Smooth muscle cell (in vitro differentiated cells): ENCODE data around the gene SEMA5A. TPM values are rescaled to one million over a fixed set of nuclear protein-coding genes. Genes with fewer than 3 reads are reported as not detected.

ENCODE experiments used
- DNase-seq: peaks from one replicate; lab custom pipeline; 2025; ENCODE audit not compliant: unreplicated experiment; lab: John Stamatoyannopoulos, UW
- H2AFZ ChIP-seq: fragments of 200-600 bp; sonication (generic); 2 replicates; pipeline ENCODE4 v1.6.0; 2016; ENCODE audit warnings: antibody characterized with exemption, low read depth, mild to moderate bottlenecking
- H3F3A ChIP-seq: fragments of 200-600 bp; sonication (generic); 2 replicates; pipeline ENCODE4 v1.6.0; 2017; ENCODE audit warnings: antibody characterized with exemption, low read depth
- H3K27ac ChIP-seq: fragments of 200-600 bp; sonication (generic); 2 replicates; pipeline ENCODE4 v1.5.1; 2016; ENCODE audit warnings: low read depth, mild to moderate bottlenecking
- H3K27me3 ChIP-seq: fragments of 200-600 bp; sonication (generic); 2 replicates; pipeline ENCODE4 v1.6.1; 2016; ENCODE audit warnings: low read depth, mild to moderate bottlenecking
- H3K36me3 ChIP-seq: fragments of 200-600 bp; sonication (generic); 2 replicates; pipeline ENCODE4 v1.5.1; 2016; ENCODE audit warnings: low read depth
- H3K4me1 ChIP-seq: fragments of 200-600 bp; sonication (generic); 2 replicates; pipeline ENCODE4 v1.5.1; 2016; ENCODE audit warnings: low read depth
- H3K4me2 ChIP-seq: fragments of 200-600 bp; sonication (generic); 2 replicates; pipeline ENCODE4 v1.6.0; 2016; ENCODE audit warnings: mild to moderate bottlenecking
- H3K4me3 ChIP-seq: fragments of 200-600 bp; sonication (generic); 2 replicates; pipeline ENCODE4 v1.5.1; 2016; ENCODE audit warnings: mild to moderate bottlenecking
- H3K79me2 ChIP-seq: fragments of 200-600 bp; sonication (generic); 2 replicates; pipeline ENCODE4 v1.6.0; 2016; ENCODE audit warnings: low read depth, mild to moderate bottlenecking
- H3K9ac ChIP-seq: fragments of 200-600 bp; sonication (generic); 2 replicates; pipeline ENCODE4 v1.6.0; 2016; ENCODE audit warnings: low read depth
- H3K9me3 ChIP-seq: fragments of 200-600 bp; sonication (generic); replicated peaks from 2 replicates; pipeline ENCODE4 v1.5.1; 2016; ENCODE audit warnings: low read depth
- H4K20me1 ChIP-seq: fragments of 200-600 bp; sonication (generic); 2 replicates; pipeline ENCODE4 v1.6.0; 2016; ENCODE audit warnings: low read depth
- CTCF ChIP-seq: fragments of 200-600 bp; sonication (generic); IDR thresholded peaks from 2 replicates; pipeline ENCODE4 v1.5.1; 2017; ENCODE audit warnings: borderline replicate concordance, mild to moderate bottlenecking, antibody characterized with exemption; ENCODE audit not compliant: insufficient read depth, poor library complexity, severe bottlenecking
- WGBS: methylation state at CpG from one replicate; pipeline ENCODE4 v1.1.7; 2016; ENCODE audit warnings: low lambda C conversion rate; 5-methylcytosine and 5-hydroxymethylcytosine counted together
- polyA plus RNA-seq: library from polyadenylated mRNA; unstranded; fragments of >200 nt; fragmentation: Nextera tagmentation; extraction: Ambion mirVana; gene quantifications from 2 replicates; pipeline ENCODE4 v1.2.1, GENCODE V29; 2016
- total RNA-seq: library from RNA; depleted of rRNA; stranded (reverse); fragments of >200 nt; gene quantifications from 2 replicates; pipeline ENCODE4 v1.2.3, GENCODE V29; 2014

Gene SEMA5A
- total and polyA plus RNA-seq, 2 experiments from 2014 or later: 21.6 to 65.1 TPM

- no peak overlapping the region for H3K4me2 ChIP-seq
- H3K36me3 ChIP-seq: no peaks in the 10 kb centered on the region
- peaks cover 3% of the 10 kb centered on the region for H3K79me2 ChIP-seq
- no peak for DNase-seq
- H3K9me3 ChIP-seq: no peaks in the 10 kb centered on the region
- no peaks in the 10 kb centered on the region for H3K27me3 ChIP-seq
- H3K4me1 ChIP-seq: peaks cover 7% of the 10 kb centered on the region
- no peak for TF ChIP-seq CTCF
- H4K20me1 ChIP-seq: no peaks in the 10 kb centered on the region
- no peak overlapping the region for H2AFZ ChIP-seq
- H3F3A ChIP-seq: no peaks in the 10 kb centered on the region
- no peak overlapping the region for H3K27ac ChIP-seq
- no peak overlapping the region for H3K4me3 ChIP-seq
- no peak overlapping the region for H3K9ac ChIP-seq
Measured at GRCh38 chr5:9425710-9426109, 120.2 kb downstream of the SEMA5A start.

- DNase-seq: no peak
Measured at GRCh38 chr5:9423571-9423970, 122.3 kb downstream of the SEMA5A start.

GRCh38 chr5:9421884-9422283 lies 124.0 kb downstream of the SEMA5A start:
- Histone ChIP-seq H2AFZ (no peak overlapping the region), H3K79me2 (peaks cover 3% of the 10 kb centered on the region), H3K4me2 (no peak overlapping the region), H3K9me3 (no peaks in the 10 kb centered on the region), H3K4me3 (no peak overlapping the region), H3K4me1 (peaks cover 4% of the 10 kb centered on the region), H3K36me3 (peaks cover 3% of the 10 kb centered on the region), H4K20me1 (no peaks in the 10 kb centered on the region), H3K27me3 (no peaks in the 10 kb centered on the region), H3K27ac (no peak overlapping the region), H3K9ac (no peak overlapping the region), H3F3A (no peaks in the 10 kb centered on the region)
- no peak for DNase-seq
- no peak for TF ChIP-seq CTCF
- WGBS: 42% methylated on average over 2 of the region's 2 CpGs

More at GRCh38 chr5:9423571-9423970, 122.3 kb downstream of the SEMA5A start:
- H3F3A ChIP-seq: no peaks in the 10 kb centered on the region
- WGBS: 27% methylated on average over 1 of the region's 1 CpG
- peaks cover 4% of the 10 kb centered on the region for H3K4me1 ChIP-seq
- no peaks in the 10 kb centered on the region for H4K20me1 ChIP-seq
- peaks cover 3% of the 10 kb centered on the region for H3K36me3 ChIP-seq
- H3K4me3 ChIP-seq: no peak overlapping the region
- H3K27ac ChIP-seq: no peak overlapping the region
- H3K27me3 ChIP-seq: no peaks in the 10 kb centered on the region
- no peaks in the 10 kb centered on the region for H3K9me3 ChIP-seq
- H2AFZ ChIP-seq: no peak overlapping the region
- H3K4me2 ChIP-seq: no peak overlapping the region
- H3K79me2 ChIP-seq: peaks cover 3% of the 10 kb centered on the region
- H3K9ac ChIP-seq: no peak overlapping the region
- no peak for TF ChIP-seq CTCF

- no peaks in the 10 kb centered on the region for H3K9me3 ChIP-seq
- H3K9ac ChIP-seq: no peak overlapping the region
- TF ChIP-seq CTCF: no peak
- no peaks in the 10 kb centered on the region for H4K20me1 ChIP-seq
- WGBS: 97% methylated on average over 5 of the region's 5 CpGs
- H3K4me3 ChIP-seq: no peak overlapping the region
- H3K27me3 ChIP-seq: no peaks in the 10 kb centered on the region
- H3K27ac ChIP-seq: no peak overlapping the region
- no peaks in the 10 kb centered on the region for H3F3A ChIP-seq
- no peak overlapping the region for H2AFZ ChIP-seq
- peaks cover 3% of the 10 kb centered on the region for H3K36me3 ChIP-seq
- peaks cover 3% of the 10 kb centered on the region for H3K79me2 ChIP-seq
- H3K4me1 ChIP-seq: peaks cover 4% of the 10 kb centered on the region
- DNase-seq: no peak
- H3K4me2 ChIP-seq: no peak overlapping the region
Measured at GRCh38 chr5:9419794-9420193, 126.1 kb downstream of the SEMA5A start.
